ENCODE results near the gene TEX51.

The TEX51 gene

GRCh38 chr2:126914811-126915500 lies 16.3 kb downstream of the TEX51 start:
- no peak for DNase-seq (ENCODE audit: low read depth)

- no peak for DNase-seq (ENCODE audit: low read depth)
Observed at GRCh38 chr2:126915903-126916302, 17.2 kb downstream of the TEX51 start.

GRCh38 chr2:126916744-126917143 lies 18.1 kb downstream of the TEX51 start:
- no peak for DNase-seq (ENCODE audit: low read depth)

DNA sequence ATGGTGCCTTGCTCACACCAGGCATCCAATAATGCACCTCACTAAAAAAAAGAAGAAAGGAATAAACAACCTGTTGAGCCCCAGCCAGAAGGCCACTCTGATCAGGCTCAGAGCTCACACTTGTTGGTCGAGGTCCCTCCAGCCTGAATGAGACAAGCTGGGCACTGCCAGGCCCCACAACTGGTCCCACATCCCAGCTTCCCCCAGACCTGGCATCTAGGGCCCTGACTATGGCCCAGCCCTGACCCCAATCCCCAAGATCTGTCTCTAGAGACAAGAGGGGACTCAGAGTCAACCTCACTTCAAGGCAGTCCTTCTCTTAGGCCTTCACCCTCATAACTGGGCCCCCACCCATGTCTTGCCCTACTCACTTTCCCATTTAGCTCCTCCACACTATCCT lies 22.4 kb downstream of the TEX51 start:
- DNase-seq (ENCODE audit: low read depth): no peak

DNA sequence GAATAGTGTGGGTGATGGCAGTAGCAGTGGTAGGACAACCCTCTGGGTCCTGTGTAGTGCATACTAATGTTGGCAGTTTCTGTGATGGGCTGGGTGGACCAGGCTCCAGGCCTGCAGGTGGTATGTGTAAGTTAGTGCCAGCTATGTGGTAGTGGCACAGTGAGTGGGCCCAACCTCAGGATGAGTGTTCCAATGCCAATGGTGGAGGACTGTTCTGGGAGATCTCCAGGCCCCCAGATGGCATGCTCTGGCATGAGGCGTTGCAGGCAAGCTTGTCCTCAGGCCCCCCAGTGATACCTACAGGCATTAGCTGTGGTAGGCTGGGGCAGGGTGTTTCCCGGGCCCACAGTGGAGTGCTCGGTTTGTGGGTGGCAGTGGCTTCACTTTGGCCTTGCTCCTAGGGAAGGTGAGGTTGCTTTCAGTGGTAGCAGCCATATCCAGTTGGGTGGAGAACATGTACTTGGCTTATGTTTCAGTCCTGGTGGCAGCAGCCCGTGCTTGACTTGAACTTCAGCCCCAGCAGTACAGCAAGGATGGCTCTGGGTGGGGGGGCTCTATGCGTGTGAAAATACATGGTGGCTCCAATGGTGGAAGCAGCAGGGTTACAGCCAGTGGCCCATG lies 32.4 kb downstream of the TEX51 start:
- no peak for DNase-seq (ENCODE audit: low read depth)

DNA sequence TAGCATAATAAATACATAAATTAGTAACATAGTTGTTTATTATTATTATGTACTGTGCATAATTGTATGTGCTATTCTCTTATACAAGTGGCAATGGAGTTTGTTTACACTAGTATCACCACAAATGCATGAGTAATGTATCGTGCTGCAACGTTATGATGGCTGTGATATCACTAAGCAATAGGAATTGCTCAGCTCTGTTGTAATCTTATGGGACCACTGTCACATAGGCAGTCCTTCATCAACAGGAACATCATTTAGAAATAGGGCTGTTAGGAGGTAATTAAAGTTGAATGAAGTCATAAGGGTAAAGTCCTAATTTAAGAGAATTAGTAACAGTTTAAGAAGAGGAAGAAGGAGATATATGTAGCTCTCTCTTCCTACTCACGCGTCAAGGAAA lies 33.8 kb downstream of the TEX51 start:
- DNase-seq (ENCODE audit: low read depth): no peak

- DNase-seq (ENCODE audit: low read depth): no peak
Observed at GRCh38 chr2:126932966-126933710, 34.4 kb downstream of the TEX51 start.

DNA sequence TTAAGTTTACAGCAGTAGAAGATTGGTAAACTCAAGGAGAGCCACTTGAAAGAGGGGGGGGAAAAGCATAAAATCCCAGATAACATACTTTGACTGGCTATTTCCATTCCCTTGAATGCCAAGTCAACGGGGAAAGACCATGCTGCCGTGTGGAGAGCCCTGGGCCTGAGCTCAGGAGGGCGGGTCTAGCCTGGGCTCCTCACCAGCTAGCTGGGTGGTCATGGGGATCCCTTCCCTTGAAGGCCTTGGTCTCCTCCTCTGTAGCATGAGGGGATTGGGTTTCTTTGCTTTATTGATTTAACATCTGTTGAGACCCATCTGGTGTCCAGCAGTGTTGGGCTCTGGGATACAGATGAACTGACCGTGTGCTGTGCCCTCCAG lies 35.0 kb downstream of the TEX51 start:
- DNase-seq (ENCODE audit: low read depth): no peak

DNA sequence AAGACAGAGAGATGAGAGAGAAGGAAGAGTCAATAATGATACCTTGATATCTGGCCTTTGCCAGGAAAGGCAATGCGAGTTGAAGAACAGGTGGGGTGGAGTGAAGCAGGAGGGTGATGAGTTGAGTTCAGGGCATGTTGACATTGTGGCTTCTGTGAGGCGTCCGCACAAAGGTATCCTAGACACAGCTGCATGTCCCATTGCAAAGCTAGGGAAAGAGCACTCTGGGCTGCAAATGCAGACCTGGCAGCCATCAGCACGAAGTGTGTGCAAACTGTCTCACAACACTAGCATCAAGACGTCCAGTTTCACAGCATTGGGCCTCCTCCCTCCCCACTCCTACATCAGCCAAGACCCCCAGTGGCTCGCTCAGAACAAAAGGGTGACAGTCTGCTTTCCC lies 36.1 kb downstream of the TEX51 start:
- no peak for DNase-seq (ENCODE audit: low read depth)

- DNase-seq (ENCODE audit: low read depth): no peak
Observed at GRCh38 chr2:126935774-126936173, 37.1 kb downstream of the TEX51 start.

DNA sequence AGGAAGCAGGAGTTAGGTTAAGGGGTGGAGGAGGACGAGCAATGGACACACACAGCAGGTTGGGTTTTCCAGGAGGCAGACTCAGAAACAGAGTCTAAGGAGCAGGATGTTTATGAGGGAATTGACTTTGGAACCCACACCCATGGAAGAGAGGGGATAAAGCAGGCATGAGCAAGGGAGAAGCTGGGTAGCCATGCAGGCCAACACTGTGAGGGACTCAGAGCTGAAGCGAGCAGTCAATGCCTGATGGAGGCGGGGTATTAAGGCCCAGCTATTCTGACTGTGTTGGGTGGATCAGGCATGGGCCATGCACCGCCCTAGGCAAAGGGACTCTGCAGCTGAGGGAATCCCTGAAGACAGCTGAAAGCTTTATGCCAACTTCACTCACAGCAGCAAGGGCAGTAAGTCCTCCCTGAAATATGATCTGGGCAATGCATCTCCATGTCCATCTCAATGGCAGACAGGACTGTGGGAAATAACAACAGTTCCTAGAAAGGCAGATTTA lies 37.6 kb downstream of the TEX51 start:
- DNase-seq (ENCODE audit: low read depth): no peak

GRCh38 chr2:126940331-126940730 lies 41.6 kb downstream of the TEX51 start:
- DNase-seq (ENCODE audit: low read depth): no peak

- DNase-seq (ENCODE audit: low read depth): no peak
Observed at GRCh38 chr2:126942427-126943203, 43.9 kb downstream of the TEX51 start.

DNA sequence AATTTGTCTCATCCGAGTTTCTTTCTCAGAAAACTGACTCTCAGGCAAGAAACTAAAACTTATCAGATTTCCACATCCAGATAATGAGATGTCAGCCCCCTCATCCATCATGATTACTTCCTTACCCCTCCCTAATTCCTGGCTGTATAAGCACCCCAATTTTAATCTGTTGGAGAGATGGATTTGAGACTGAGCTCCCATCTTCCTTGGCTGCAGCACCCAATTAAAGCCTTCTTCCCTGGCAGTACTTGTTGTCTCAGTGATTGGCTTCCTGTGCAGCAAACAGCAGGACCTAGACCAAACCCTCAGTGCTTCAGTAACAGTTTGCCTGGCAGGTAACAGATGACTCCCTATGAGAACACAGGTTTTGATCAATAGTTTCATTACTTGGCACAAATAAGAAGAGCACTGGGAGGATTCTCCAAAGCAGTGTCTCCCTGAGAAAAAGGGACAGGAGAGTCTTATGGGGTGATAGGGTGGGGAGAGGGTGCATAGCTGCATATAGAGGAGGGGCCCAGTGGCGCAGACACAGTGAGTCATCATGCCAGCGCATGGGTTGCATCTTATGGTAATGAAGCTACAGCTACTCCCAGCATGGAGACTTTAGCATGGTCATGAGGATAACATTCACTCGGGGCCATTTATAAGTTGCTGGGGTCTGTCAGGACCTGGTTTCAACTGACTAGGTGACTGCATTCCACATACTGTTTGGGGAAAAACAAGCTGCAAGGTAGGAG lies 45.1 kb downstream of the TEX51 start:
- no peak for DNase-seq (ENCODE audit: low read depth)

DNA sequence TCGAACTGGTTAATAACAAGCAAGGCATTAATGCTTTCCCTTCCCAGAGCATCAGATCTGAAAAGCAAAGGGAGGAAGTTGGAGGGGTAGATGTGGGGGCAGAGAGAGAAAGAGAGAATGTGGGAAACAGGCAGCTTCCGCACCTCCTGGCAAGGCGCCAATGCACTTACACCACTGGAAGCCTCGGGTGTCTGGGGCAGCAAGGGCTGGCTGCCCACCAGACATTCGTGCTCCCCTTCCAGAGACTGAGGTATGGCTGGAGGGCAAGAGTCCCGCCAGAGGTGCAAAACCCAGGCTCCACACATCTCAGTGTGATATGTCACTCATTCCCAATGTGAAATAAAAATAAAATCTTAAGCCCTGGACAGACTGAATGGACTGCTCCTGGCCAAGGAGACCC lies 46.4 kb downstream of the TEX51 start:
- DNase-seq (ENCODE audit: low read depth): no peak

GRCh38 chr2:126946318-126947102 lies 47.8 kb downstream of the TEX51 start:
- no peak for DNase-seq (ENCODE audit: low read depth)

GRCh38 chr2:126947103-126947429 lies 48.4 kb downstream of the TEX51 start:
- DNase-seq (ENCODE audit: low read depth): no peak

- DNase-seq (ENCODE audit: low read depth): no peak
Observed at GRCh38 chr2:126949775-126950174, 51.1 kb downstream of the TEX51 start.

- no peak for DNase-seq (ENCODE audit: low read depth)
Observed at GRCh38 chr2:126950504-126950903, 51.8 kb downstream of the TEX51 start.
